Measurements from ENCODE around the gene GNPTG.

GNPTG gene

DNA sequence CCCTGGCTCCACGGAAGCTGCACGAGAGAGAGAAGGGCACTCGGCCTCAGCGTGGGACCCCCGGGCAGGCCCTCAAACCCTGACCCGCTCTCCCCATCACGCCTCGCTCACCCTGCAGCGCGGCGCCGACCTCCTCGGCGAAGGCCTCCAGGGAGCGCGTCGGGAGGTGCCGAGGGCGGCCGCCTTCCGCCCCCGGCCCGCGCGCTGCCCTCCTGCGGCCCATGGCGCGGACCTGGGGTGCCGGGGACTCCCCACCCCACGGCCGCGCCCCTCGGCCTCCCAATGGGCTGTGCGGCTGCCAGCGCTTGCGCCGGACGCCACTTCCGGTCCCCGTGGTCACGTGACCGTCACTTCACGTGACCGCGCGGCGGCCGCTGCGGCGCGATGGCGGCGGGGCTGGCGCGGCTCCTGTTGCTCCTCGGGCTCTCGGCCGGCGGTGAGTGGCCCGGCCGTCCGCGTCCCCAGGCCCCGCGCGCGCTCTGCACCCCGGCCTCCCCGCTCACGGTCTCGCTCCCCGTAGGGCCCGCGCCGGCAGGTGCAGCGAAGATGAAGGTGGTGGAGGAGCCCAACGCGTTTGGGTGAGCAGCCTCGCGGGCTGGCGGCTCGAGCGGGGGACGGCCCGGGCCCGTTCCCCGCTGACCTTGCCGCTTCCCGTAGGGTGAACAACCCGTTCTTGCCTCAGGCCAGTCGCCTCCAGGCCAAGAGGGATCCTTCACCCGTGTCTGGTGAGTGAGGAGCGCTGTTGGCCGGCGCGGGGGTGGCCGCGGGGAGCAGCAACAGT, at the start of gene GNPTG, which contains the start of gene TSR3:
TSS of gene GNPTG (plus strand) at position 350 of the 781 bp plus-strand sequence. CDS start at position 385, 35 bp downstream.
TSS of gene TSR3 (minus strand) at position 297 of the 781 bp plus-strand sequence. CDS start at position 223, 74 bp downstream.
- DNase-seq: peak; percentile 77

DNA sequence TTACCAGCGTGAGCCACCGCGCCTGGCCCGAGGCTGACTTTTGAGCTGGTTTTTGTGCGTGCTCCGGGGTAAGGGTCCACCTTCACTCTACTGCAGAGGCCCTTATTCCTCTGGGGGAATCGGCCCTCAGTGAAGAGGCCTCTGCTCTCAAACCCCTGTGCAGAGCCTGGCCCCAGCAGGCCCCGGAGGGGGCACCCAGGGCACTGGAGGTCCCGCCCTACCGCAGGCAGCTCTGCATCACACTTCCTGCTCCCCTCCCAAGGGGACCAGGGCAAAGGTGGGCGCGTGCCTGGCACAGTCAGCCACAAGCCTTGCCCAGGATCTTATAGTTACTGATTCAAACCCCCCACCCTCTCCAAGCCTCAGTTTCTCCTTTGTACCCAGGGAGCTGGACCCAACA, 45.9 kb upstream of the GNPTG start:
- DNase-seq: no peak

- DNase-seq: no peak
Measured at GRCh38 chr16:1306334-1306733, 45.4 kb upstream of the GNPTG start.

DNA sequence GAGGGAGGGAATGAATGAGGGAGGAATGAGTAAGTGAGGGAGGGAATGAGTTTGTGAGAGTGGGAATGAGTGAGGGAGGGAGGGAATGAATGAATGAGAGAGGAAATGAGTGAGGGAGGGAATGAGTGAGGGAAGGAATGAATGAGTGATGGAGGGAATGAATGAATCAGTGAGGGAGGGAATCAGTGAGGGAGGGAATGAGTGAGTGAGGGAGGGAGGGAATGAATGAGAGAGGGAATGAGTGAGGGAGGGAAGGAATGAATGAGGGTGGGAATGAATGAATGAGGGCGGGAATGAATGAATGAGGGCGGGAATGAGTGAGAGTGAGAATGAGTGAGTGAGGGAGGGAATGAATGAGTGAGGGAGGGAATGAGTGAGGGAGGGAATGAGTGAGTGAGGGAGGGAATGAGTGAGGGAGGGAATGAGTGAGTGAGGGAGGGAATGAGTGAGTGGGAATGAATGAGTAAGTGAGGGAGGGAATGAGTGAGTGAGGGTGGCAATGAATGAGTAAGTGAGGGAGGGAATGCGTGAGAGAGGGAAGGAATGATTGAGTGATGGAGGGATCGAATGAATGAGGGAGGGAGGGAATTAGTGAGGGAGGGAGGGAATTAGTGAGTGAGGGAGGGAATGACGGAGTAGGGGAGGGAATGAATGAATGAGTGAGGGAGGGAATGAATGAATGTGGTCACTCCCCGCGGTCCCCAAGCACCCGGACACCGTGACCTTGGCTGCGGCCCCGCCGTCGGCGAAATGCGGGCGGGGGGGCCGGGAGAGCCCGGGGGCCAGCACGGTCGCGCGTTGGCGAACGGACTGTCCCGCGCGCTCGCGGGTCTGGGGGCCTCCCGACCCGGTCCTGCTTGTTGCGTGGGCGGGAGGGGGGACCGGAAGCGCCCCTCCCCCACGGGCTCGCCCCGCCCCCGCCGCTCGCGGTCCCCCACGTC, 43.4 kb upstream of the GNPTG start:
- DNase-seq: peak; percentile 80

GRCh38 chr16:1308977-1309885, 42.5 kb upstream of the GNPTG start, which contains the start of gene UBE2I:
Gene UBE2I (plus strand): TSS chr16:1309636. CDS start chr16:1314031, 4,395 bp downstream.
- peak; percentile 95 for DNase-seq

DNA sequence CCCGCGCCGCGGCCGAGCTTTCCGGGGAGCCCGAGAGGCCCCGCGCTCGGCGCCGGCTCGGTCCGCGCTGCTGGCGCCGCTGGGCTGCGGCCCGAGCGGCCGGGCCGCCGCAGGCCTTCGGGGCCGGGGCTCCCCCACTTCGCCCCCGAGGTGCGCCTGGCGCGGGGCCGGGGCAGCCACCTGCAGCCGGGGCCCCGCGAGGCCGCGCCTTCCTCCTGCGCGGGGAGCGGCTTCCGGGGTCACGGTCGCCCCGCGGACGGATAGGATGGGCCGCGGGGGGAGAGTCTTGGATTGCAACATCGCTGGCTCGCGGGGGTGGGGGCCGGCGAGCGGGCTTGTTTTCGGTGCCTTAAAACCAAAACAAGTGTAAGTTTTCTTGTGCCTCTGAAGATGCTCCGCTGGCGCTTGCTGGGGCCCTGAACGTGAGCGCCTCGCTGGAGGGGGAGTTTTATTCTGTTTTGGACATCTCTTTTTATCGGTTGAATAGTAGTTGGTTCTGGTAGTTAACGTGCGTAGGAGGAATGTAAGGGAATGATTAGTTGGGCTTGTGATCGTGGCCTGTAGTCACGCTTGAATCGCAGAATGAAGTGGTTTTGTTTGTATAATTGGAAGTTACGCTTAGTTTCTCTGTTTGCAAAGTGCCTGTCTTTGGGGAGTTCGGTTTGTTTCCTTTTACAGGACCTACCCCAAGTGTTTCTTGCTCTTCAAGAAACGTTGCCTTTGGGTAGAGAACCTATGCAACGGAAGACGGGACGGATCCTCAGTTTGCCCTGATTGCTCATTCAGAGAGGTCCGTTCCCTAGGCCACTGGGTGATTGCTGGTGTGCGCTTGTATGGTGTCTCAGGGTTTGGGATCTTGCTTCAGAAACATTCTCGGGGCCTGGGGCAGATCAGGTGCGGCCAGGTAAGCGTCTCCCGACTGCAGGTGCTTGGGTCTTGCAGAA, 41.6 kb upstream of the GNPTG start:
- no peak for DNase-seq

- no peak for DNase-seq
Measured at GRCh38 chr16:1310832-1311200, 40.9 kb upstream of the GNPTG start.

GRCh38 chr16:1311212-1311737, 40.5 kb upstream of the GNPTG start:
- no peak for DNase-seq

GRCh38 chr16:1311738-1312466, 39.8 kb upstream of the GNPTG start:
- DNase-seq: no peak

GRCh38 chr16:1312467-1312816, 39.3 kb upstream of the GNPTG start:
- no peak for DNase-seq

- DNase-seq: no peak
Measured at GRCh38 chr16:1312903-1313302, 38.8 kb upstream of the GNPTG start.

GRCh38 chr16:1313721-1314369, 37.9 kb upstream of the GNPTG start:
- DNase-seq: no peak

- no peak for DNase-seq
Measured at GRCh38 chr16:1314399-1315068, 37.2 kb upstream of the GNPTG start.

GRCh38 chr16:1315081-1316032, 36.4 kb upstream of the GNPTG start:
- DNase-seq: no peak

- no peak for DNase-seq
Measured at GRCh38 chr16:1316033-1316405, 35.7 kb upstream of the GNPTG start.

DNA sequence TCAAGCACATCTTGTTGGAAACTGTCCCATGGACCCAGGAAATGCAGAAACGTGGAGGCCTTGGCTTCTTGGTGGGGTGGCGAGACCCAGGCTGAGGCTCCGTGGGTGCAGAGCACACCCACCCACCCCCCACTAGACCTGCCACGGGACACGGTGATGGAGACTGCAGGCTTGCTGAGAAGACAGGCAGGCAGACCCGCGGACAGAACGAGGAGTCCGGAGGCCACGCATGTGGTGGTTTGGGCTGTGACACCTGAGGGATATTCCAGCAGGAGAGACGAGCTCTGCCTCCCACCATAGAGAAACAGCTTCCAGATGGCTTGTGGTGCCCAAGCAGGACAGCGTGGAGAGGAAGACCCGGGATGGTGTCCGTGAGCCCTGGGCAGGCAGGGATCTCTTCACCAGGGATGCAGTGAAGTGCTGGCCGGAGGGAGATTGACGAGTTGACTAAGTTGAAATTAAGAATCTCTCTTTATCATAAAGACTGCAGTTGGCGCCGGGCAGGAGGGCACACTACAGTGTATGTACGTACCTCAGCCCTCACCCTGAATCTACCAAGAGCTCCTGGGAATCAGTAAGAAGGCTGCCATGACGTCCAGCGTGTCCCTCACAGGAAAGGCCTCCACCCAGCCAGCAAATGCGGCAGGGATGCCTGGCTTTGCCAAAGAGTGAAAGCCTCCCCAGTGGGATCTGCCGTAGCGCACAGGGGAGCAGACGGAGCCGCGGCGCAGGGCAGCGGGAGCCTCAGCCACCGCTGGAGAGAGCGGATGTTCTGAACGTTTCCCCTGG, 34.1 kb upstream of the GNPTG start:
- DNase-seq: no peak

DNA sequence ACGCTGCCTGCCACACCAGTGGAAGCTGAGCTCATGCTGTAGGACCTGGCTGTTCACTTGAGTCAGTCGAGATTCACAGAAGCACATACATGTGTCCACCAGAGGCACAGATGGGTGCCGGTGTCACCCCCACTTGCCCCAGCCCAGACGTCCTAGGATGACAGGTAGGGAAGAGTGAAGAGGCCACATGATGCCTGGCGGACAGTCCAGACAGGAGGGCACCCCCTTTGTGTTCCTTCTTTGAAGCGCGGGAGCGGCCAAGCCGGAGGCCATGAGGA, 33.5 kb upstream of the GNPTG start:
- no peak for DNase-seq

- no peak for DNase-seq
Measured at GRCh38 chr16:1319041-1319440, 32.7 kb upstream of the GNPTG start.
